GM23248 (cell line): ENCODE data around the gene PTPRN2.

Source experiments
- EZH2 ChIP-seq: fragments of 200-600 bp; sonication (generic); IDR thresholded peaks from 2 replicates; pipeline ENCODE4 v1.6.1; 2018; ENCODE audit warnings: antibody characterized with exemption, mild to moderate bottlenecking; ENCODE audit not compliant: insufficient read depth, poor library complexity, severe bottlenecking
- EZH2phosphoT487 ChIP-seq: fragments of 200-600 bp; sonication (generic); IDR thresholded peaks from 2 replicates; pipeline ENCODE4 v1.6.1; 2018; ENCODE audit warnings: antibody characterized with exemption, moderate library complexity, mild to moderate bottlenecking, low read depth; ENCODE audit not compliant: insufficient read depth

- TF ChIP-seq EZH2, result no peak
- no peak for TF ChIP-seq EZH2phosphoT487
These were observed 263.8 kb downstream of the PTPRN2 start for GRCh38 chr7:158323741-158324396.
